GM19467 (cell line): ENCODE data around the gene PPP2R5C.

Experiments
- ATAC-seq: cut with Tn5 transposase; IDR thresholded peaks from one replicate; pipeline ENCODE4 v1.9.1; 2021; ENCODE audit warnings: mild to moderate bottlenecking, moderate library complexity; ENCODE audit not compliant: unreplicated experiment

Gene PPP2R5C

DNA sequence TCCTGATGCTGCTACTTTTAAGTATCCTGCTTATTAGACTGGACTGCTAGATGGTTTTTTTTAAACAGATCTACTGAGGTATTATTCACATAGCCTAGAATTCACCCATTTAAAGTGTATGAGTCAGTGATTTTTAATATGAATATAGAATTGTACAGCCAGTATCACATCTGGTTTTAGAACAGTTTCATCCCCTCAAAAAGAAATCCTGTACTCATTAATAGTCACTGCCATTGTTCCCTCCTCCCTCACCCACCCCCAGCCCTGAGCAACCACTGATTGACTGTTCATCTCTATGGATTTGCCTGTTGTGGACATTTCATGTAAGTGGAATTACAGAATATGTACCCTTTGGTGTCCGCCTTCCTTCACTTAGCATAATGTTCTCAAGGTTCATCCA, 98.4 kb downstream of the PPP2R5C start:
- no peak for ATAC-seq

- ATAC-seq, result no peak
Measured at GRCh38 chr14:101861464-101861863, 100.0 kb downstream of the PPP2R5C start.

GRCh38 chr14:101862177-101862576, 100.7 kb downstream of the PPP2R5C start:
- no peak for ATAC-seq

DNA sequence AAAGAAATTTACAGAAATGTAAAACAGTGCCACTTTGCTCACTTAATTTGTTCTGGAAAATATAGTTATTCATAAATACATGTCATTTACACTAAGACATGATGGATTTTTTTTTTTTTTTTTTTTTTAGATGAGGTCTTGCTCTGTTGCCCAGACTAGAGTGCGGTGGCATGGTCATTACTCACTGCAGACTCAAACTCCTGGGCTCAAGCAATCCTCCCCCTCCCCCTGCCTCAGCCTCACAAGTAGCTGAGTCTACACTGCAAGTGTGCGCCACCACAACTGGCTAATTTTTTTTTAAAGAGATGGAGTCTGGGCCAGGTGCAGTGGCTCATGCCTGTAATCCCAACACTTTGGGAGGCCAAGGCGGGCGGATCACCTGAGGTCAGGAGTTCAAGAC, 101.2 kb downstream of the PPP2R5C start:
- ATAC-seq, result no peak

DNA sequence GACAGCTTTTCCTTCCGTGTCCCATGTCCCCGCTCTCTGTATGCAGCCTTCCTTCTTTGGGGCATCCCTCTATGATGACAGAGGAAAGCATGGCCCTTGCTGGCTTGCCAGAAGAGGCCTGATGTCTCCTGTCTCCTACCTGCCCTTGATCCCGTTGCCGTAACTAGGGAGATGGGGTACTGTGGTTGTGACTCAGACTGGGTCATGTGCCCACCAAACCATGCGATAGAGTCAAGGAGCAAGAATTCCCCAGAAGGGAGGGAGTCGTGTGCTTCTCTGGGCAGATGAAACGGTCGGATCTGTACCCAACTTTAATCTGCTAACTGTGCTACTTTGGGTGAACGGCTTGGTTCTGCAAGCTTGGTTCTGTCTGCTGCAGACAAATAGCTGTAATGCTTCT, 103.8 kb downstream of the PPP2R5C start:
- no peak for ATAC-seq

GRCh38 chr14:101867854-101868253, 106.3 kb downstream of the PPP2R5C start:
- no peak for ATAC-seq

GRCh38 chr14:101869217-101869616, 107.7 kb downstream of the PPP2R5C start:
- ATAC-seq, result no peak

- no peak for ATAC-seq
Measured at GRCh38 chr14:101870273-101870939, 108.9 kb downstream of the PPP2R5C start.

- ATAC-seq, result no peak
Measured at GRCh38 chr14:101872346-101872745, 110.8 kb downstream of the PPP2R5C start.

DNA sequence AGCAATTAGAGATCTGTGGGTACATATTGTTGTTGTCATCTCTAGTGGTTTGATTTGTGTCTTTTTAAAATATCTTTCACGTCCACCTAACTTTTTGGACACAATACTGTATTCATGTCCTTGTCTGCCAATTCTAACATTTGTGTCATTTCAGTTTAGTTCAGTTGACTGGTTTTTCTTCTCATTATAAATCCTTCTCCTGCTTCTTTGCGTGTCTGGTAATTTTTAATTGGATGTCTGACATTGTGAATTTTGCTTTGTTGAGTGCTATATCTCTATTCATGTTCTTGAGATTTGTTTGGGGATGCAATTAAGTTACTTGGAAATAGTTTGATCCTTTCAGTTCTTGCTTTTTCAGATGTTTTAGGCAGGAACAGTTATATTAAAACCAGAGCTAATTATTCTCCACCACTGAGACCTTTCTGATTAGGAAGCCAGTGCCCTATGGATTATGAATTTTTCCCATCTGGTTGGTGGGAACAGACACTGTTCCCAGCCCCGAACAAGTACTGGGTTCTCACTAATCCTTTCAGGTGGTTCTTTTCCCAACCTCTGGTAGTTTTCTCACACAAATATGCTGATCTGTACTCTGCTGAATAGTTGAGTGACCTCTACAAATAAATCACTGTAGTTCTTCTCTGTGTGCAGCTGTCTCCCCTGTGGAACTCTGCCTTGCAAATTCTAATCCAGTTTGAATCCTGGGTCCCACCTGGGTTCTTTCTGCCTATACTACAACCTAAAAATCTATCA, 111.7 kb downstream of the PPP2R5C start:
- no peak for ATAC-seq

- no peak for ATAC-seq
Measured at GRCh38 chr14:101873991-101874390, 112.5 kb downstream of the PPP2R5C start.

DNA sequence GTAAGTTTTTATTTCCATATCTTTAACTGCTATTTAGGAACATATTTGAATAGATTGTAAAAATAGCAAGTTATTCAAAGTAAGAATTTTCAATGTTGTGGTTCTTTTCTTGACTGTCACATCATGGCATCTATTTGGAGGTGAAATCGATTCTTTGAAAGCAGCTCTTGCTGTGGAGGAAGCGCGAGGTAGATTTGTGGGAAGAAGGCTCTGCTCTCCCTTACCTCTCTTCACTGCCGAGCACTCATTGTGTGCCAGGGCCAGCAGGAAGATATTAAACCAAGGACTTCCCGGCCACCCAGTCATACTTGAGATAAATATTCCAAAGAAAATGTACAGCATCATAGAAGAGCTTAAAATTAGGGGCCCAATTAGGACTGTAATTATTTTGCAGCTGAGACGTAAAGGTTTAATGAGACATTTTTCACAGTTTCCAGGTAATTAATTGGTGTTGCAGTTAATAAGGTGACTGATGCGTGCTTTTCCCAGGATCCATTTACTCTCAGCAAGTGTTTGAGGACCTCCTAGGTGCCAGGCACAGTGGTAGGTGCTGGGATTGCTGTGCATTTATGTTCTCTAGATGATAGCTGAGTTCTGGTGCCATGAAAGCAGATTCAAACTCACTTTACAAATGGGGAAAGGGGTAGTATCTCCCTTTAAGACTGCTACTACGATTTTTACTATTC, 113.7 kb downstream of the PPP2R5C start:
- ATAC-seq, result no peak

DNA sequence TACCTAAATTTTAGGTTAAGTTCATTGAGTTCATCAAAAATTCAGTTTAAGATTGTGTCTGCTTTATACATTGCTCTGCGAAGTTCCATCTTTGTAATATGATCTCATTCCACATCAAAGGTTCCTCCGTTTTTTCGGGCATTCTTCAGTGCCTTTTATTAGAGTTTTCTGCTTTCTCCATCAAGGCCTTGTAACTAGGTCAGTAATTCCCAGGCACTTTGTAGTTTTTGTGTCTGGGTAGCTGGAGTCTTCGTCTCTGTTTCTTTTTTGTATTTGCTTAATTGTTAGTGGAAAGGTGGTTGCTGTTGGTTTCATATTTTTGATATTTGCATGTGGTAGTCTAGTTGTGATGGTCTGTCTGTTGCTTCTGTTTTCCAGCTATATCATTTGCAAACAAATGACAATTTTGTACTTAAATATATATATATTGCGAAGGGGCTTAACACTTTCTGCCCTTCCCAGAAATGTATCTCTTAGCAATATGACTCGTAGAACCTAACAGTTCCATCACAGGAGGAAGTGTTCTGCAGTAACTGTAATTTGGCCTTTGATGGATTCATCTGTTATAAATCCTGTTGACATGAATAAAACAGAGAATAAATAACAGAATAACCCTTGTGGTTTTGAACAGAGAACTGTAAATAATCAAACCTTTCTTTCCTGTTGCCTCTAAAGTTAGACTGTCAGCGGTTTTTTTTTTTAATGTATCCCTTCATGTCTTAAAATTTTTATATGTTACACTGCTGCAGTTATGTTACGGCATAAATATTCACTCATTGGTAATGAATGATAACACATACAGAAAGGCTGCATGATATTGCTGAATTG, 114.4 kb downstream of the PPP2R5C start:
- peak; percentile 40 for ATAC-seq

GRCh38 chr14:101876555-101876938, 115.0 kb downstream of the PPP2R5C start:
- ATAC-seq, result peak; percentile 77

DNA sequence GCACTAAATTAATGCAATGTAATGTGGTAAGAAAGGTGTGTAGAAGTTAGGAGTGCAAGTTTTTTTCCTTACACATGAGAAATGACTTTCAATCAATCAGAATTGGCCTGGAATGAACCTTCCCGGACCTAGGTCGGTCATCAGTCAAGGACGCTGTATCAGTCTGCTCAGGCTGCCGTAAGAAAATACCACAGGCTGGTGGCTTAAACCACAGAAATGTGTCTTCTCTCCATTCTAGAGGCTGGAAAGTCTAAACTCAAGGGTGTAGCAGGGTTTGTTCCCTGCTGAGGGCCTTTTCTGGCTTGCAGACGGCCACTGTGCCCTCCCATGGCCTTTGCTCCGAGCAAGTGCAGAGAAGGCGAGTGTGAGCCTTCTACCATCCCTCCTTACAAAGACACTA, 116.3 kb downstream of the PPP2R5C start:
- ATAC-seq, result no peak

DNA sequence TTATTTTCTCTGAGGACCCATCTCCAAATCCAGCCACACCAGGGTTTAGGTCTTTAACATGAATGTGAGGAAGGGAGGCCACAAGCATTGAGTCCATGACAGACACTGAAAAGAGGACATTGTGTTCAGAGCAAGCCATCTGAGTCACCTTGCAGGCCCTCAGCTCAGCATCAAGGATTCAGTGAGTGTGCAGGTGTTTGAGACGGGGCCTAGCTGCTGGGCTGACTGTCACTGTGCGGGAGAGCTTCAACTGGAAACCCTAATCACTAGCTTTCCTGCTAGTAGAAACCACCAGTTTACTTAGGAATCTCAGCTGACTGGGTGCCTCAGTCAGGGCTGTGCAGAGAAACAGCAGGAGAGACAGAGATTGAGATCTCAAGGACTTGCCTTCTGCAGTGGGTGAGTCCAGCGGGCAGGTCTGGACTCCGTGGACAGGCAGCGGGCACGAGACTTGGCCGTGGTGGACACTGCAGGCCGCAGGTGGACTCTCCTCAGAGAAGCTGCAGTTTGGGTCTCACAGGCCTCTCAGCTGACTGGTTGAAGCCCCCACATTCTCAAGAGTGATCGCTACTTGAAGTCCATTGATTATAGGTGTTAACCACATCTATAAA, 116.8 kb downstream of the PPP2R5C start:
- no peak for ATAC-seq

- no peak for ATAC-seq
Measured at GRCh38 chr14:101878822-101879528, 117.5 kb downstream of the PPP2R5C start.

GRCh38 chr14:101879529-101880336, 118.2 kb downstream of the PPP2R5C start:
- no peak for ATAC-seq

- ATAC-seq, result no peak
Measured at GRCh38 chr14:101881426-101881825, 119.9 kb downstream of the PPP2R5C start.
